Activated CD4-positive, alpha-beta T cell treated with anti-CD3 and anti-CD28 coated beads, Interleukin-10, Interleukin-2, amounts not matched to agents 100 ng/mL and 50 ng/mL, durations not matched to agents 16 hours and 8 hours (primary cell): ENCODE measurements around the gene MRPL54.
"Not testable (repeated sequence)": the region's sequence is repeated elsewhere in the genome, so short reads cannot be mapped to it uniquely, and the experiment has no call there.

ENCODE experiments used
- DNase-seq: peaks from one replicate; pipeline ENCODE4 v3.0.0-alpha.2; 2020

Gene MRPL54

GRCh38 chr19:3743486-3743885 lies 19.0 kb upstream of the MRPL54 start:
- peak; percentile 8 for DNase-seq

GRCh38 chr19:3745363-3746045 lies 17.0 kb upstream of the MRPL54 start:
- no peak for DNase-seq

GRCh38 chr19:3746371-3747056 lies 16.0 kb upstream of the MRPL54 start:
- no peak for DNase-seq

GRCh38 chr19:3748965-3749364 lies 13.5 kb upstream of the MRPL54 start:
- DNase-seq: no peak

GRCh38 chr19:3750211-3750610 lies 12.3 kb upstream of the MRPL54 start:
- no peak for DNase-seq

- no peak for DNase-seq
Measured at GRCh38 chr19:3751236-3751635, 11.2 kb upstream of the MRPL54 start.

- no peak for DNase-seq
Measured at GRCh38 chr19:3752492-3752891, 10.0 kb upstream of the MRPL54 start.

GRCh38 chr19:3753631-3754410 lies 8.7 kb upstream of the MRPL54 start:
- DNase-seq: no peak

- not testable (repeated sequence) for DNase-seq
Measured at GRCh38 chr19:3757705-3758104, 4.8 kb upstream of the MRPL54 start.

- not testable (repeated sequence) for DNase-seq
Measured at GRCh38 chr19:3758297-3758696, 4.2 kb upstream of the MRPL54 start.

GRCh38 chr19:3759482-3760254 lies 2.8 kb upstream of the MRPL54 start:
- DNase-seq: no peak

- DNase-seq: peak; percentile 23
Measured at GRCh38 chr19:3760871-3761361, 1.6 kb upstream of the MRPL54 start.

GRCh38 chr19:3761382-3762129 lies 926 bp upstream of the MRPL54 start, which contains the start of gene APBA3:
TSS of gene APBA3 (minus strand) at chr19:3761692. CDS start at chr19:3760264, 1,428 bp downstream.
- DNase-seq: peak; percentile 98

GRCh38 chr19:3762130-3762473 lies 380 bp upstream of the MRPL54 start:
- DNase-seq: no peak

- DNase-seq: no peak
Measured at GRCh38 chr19:3765121-3765520, 2.6 kb downstream of the MRPL54 start.

- DNase-seq: not testable (repeated sequence)
Measured at GRCh38 chr19:3765757-3766156, 3.3 kb downstream of the MRPL54 start.

GRCh38 chr19:3766520-3766919 lies 4.0 kb downstream of the MRPL54 start:
- DNase-seq: peak; percentile 48

- DNase-seq: no peak
Measured at GRCh38 chr19:3767050-3767449, 4.6 kb downstream of the MRPL54 start.

- DNase-seq: no peak
Measured at GRCh38 chr19:3768015-3768747, 5.7 kb downstream of the MRPL54 start.

- DNase-seq: no peak
Measured at GRCh38 chr19:3768748-3769099, 6.2 kb downstream of the MRPL54 start.

GRCh38 chr19:3769494-3769893 lies 7.0 kb downstream of the MRPL54 start:
- no peak for DNase-seq
